ENCODE data around the gene CELF4.

- TF ChIP-seq EP300 (IDR thresholded peaks at IDR 0.05; ENCODE audit: borderline replicate concordance) = no peak
- TF ChIP-seq RAD21 (IDR thresholded peaks at IDR 0.05; ENCODE audit: low read depth) = no peak
- TF ChIP-seq REST (IDR thresholded peaks at IDR 0.05; ENCODE audit: low read depth) = no peak
- no peak for TF ChIP-seq ZBTB7A (IDR thresholded peaks at IDR 0.05; ENCODE audit: low read depth)
- no peak for TF ChIP-seq USF1 (IDR thresholded peaks at IDR 0.05)
- no peak for TF ChIP-seq FOXM1 (IDR thresholded peaks at IDR 0.05; ENCODE audit: borderline replicate concordance, low read depth)
- TF ChIP-seq EGR1 (IDR thresholded peaks at IDR 0.05) = no peak
- TF ChIP-seq CREB1 (IDR thresholded peaks at IDR 0.05; ENCODE audit: low read depth) = no peak
- TF ChIP-seq TAF1 (IDR thresholded peaks at IDR 0.05; ENCODE audit: low read depth) = no peak
- no peak for TF ChIP-seq TEAD4 (IDR thresholded peaks at IDR 0.05)
- TF ChIP-seq YY1 (IDR thresholded peaks at IDR 0.05; ENCODE audit: low read depth) = no peak
- TF ChIP-seq MAX (IDR thresholded peaks at IDR 0.05) = no peak
Observed at GRCh38 chr18:37544217-37544616, 21.4 kb downstream of the CELF4 start.

Measured in Ishikawa (cell line).